ENCODE measurements around the gene RNF157.
"Not testable (repeated sequence)": the region's sequence is repeated elsewhere in the genome, so short reads cannot be mapped to it uniquely, and the experiment has no call there.

The RNF157 gene

DNA sequence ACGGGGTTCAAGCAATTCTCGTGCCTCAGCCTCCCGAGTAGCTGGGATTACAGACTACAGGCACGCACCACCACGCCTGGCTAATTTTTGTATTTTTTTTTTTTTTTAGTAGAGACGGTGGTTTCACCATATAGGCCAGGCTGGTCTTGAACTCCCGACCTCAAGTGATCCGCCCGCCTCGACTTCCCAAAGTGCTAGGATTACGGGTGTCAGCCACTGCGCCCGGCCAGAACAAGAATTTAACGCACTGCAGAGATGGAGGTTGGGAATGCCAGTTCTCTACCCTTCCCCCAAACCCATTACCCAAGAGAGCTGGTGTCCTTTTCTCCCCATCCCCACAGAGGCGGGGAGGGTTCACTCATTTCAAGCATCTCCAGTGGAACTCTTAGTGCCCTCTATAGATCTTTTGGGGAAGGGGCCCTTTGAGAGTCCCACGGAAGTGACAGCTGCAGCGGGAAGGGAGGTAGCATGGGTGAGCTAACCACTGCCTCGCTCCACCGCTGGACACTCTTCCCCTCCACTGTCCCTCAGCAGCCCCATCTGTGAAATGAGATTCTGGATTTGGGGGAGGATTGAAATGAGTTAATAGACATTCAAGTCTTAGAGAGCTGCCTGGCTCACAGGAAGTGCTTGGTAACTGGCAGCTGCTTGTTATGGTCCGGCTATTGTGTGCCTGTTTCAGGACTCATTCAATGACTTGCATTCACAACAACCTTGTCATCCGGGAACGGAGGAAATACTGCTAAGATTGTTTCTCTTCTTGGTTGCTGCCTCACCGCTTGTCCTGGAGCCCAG lies 21.3 kb upstream of the RNF157 start:
- H3K27me3 ChIP-seq (ENCODE audit: insufficient read depth, low read length), result no peaks in the 10 kb centered on the region
- no peak overlapping the region for H3K4me3 ChIP-seq (ENCODE audit: low read depth, low read length)
- peaks cover 10% of the 10 kb centered on the region for H3K4me1 ChIP-seq (ENCODE audit: control insufficient read depth, insufficient read depth, low read length, unreplicated experiment)
- no peak overlapping the region for H3K27ac ChIP-seq (ENCODE audit: low read depth, low read length)
- peaks cover 13% of the 10 kb centered on the region for H3K79me2 ChIP-seq (ENCODE audit: control insufficient read depth, insufficient read depth, low read length, unreplicated experiment)
- H2AFZ ChIP-seq (ENCODE audit: low read length, unreplicated experiment), result no peak overlapping the region
- no peaks in the 10 kb centered on the region for H3K36me3 ChIP-seq (ENCODE audit: insufficient read depth, low read length)

DNA sequence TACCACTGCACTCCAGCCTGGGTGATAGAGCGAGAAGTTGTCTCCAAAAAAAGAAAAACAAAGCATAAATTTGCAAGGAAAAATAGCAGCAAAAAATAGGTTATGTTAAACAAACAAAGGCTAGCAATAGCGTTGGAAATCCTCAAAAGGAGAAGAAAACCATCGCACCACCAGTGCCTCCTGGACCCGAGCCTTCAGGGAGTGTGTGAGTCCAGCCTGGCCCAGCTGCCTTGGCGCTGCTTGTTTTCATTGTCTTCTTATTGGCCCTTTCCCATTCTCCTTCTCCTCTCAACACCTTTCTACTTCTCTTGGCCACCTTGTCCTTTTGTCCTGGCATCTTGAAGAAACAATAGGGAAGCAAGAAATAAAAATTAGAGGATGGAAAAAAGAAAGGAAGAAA lies 20.4 kb upstream of the RNF157 start:
- no peaks in the 10 kb centered on the region for H3K27me3 ChIP-seq (ENCODE audit: insufficient read depth, low read length)
- no peak overlapping the region for H3K27ac ChIP-seq (ENCODE audit: low read depth, low read length)
- H3K36me3 ChIP-seq (ENCODE audit: insufficient read depth, low read length), result no peaks in the 10 kb centered on the region
- H3K4me1 ChIP-seq (ENCODE audit: control insufficient read depth, insufficient read depth, low read length, unreplicated experiment), result peaks cover 9% of the 10 kb centered on the region
- H2AFZ ChIP-seq (ENCODE audit: low read length, unreplicated experiment), result no peak overlapping the region
- no peak overlapping the region for H3K4me3 ChIP-seq (ENCODE audit: low read depth, low read length)
- peaks cover 4% of the 10 kb centered on the region for H3K79me2 ChIP-seq (ENCODE audit: control insufficient read depth, insufficient read depth, low read length, unreplicated experiment)

DNA sequence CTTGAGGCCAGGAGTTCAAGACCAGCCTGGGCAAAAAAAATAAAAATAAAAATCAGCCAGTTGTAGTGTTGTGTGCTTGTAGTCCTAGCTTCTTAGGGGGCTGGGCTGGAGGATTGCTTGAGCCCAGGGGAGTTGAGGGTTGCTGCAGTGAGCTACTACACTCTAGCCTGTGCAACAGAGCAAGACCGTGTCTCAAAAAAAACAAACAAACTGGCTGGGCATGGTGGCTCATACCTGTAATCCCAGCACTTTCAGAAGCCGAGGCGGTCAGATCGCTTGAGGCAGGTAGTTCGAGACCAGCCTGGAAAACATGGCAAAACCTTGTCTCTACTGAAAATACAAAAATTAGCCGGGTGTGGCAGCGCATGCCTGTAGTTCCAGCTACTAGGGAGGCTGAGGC lies 19.9 kb upstream of the RNF157 start:
- Histone ChIP-seq H3K27me3 (ENCODE audit: insufficient read depth, low read length) (no peaks in the 10 kb centered on the region), H2AFZ (ENCODE audit: low read length, unreplicated experiment) (no peak overlapping the region), H3K27ac (ENCODE audit: low read depth, low read length) (no peak overlapping the region), H3K4me3 (ENCODE audit: low read depth, low read length) (no peak overlapping the region), H3K36me3 (ENCODE audit: insufficient read depth, low read length) (no peaks in the 10 kb centered on the region), H3K4me1 (ENCODE audit: control insufficient read depth, insufficient read depth, low read length, unreplicated experiment) (peaks cover 9% of the 10 kb centered on the region), H3K79me2 (ENCODE audit: control insufficient read depth, insufficient read depth, low read length, unreplicated experiment) (no peaks in the 10 kb centered on the region)

DNA sequence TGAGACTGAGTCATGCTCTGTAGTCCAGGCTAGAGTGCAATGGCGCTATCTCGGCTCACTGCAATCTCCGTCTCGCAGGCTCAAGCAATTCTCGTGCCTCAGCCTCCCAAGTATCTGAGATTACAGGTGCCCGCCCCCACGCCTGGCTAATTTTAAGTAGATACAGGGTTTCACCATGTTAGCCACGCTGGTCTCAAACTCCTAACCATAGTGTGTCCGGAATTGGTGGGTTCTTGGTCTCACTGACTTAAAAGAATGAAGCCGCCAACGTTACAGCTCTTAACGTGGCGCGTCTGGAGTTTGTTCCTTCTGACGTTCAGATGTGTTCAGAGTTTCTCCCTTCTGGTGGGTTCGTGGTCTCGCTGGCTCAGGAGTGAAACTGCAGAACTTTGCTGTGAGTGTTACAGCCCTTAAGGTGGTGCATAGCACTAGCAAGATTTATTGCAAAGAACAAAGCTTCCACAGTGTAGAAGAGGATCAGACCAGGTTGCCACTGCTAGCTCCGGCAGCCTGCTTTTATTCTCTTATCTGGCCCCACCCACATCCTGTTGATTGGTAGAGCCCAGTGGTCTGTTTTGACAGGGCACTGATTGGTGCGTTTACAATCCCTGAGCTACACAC lies 16.2 kb upstream of the RNF157 start:
- H3K27me3 ChIP-seq (ENCODE audit: insufficient read depth, low read length), result not testable (repeated sequence)

GRCh38 chr17:76255801-76256429 lies 15.6 kb upstream of the RNF157 start:
- no peaks in the 10 kb centered on the region for H3K79me2 ChIP-seq (ENCODE audit: control insufficient read depth, insufficient read depth, low read length, unreplicated experiment)
- no peaks in the 10 kb centered on the region for H3K27me3 ChIP-seq (ENCODE audit: insufficient read depth, low read length)
- no peak overlapping the region for H2AFZ ChIP-seq (ENCODE audit: low read length, unreplicated experiment)
- H3K4me3 ChIP-seq (ENCODE audit: low read depth, low read length), result no peak overlapping the region
- peaks cover 24% of the 10 kb centered on the region for H3K4me1 ChIP-seq (ENCODE audit: control insufficient read depth, insufficient read depth, low read length, unreplicated experiment)
- no peak overlapping the region for H3K27ac ChIP-seq (ENCODE audit: low read depth, low read length)
- no peaks in the 10 kb centered on the region for H3K36me3 ChIP-seq (ENCODE audit: insufficient read depth, low read length)

More for the DNA sequence above, 16.2 kb upstream of the RNF157 start:
- H3K27ac ChIP-seq (ENCODE audit: low read depth, low read length); H3K79me2 ChIP-seq (ENCODE audit: control insufficient read depth, insufficient read depth, low read length, unreplicated experiment); H3K4me3 ChIP-seq (ENCODE audit: low read depth, low read length); H2AFZ ChIP-seq (ENCODE audit: low read length, unreplicated experiment); H3K36me3 ChIP-seq (ENCODE audit: insufficient read depth, low read length): not testable (repeated sequence)
- H3K4me1 ChIP-seq (ENCODE audit: control insufficient read depth, insufficient read depth, low read length, unreplicated experiment), result peaks cover 21% of the 10 kb centered on the region

DNA sequence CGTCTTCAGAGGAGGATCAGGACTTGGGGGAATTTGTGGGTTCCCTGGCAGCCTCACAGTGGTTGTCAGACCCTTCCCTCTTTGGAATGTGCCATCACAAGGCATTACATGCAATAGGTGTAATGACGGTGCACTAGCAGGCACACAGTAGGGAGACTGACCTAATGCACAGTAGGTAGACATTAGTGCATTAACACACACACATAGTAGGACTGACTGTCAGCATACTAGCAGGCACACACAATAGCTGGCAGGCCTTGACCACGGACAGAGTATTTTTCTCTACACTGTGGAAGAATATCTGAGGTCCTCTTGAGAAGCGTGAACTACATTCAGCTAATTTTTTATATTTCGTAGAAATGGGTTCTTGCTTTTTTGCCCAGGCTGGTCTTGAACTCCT lies 14.0 kb upstream of the RNF157 start:
- Histone ChIP-seq H3K4me3 (ENCODE audit: low read depth, low read length) (no peak overlapping the region), H3K27ac (ENCODE audit: low read depth, low read length) (no peak overlapping the region), H3K79me2 (ENCODE audit: control insufficient read depth, insufficient read depth, low read length, unreplicated experiment) (no peaks in the 10 kb centered on the region), H3K27me3 (ENCODE audit: insufficient read depth, low read length) (no peaks in the 10 kb centered on the region), H3K36me3 (ENCODE audit: insufficient read depth, low read length) (no peaks in the 10 kb centered on the region), H3K4me1 (ENCODE audit: control insufficient read depth, insufficient read depth, low read length, unreplicated experiment) (peaks cover 23% of the 10 kb centered on the region), H2AFZ (ENCODE audit: low read length, unreplicated experiment) (no peak overlapping the region)

- Histone ChIP-seq H3K27me3 (ENCODE audit: insufficient read depth, low read length) (no peaks in the 10 kb centered on the region), H3K79me2 (ENCODE audit: control insufficient read depth, insufficient read depth, low read length, unreplicated experiment) (no peaks in the 10 kb centered on the region), H3K27ac (ENCODE audit: low read depth, low read length) (no peak overlapping the region), H3K4me3 (ENCODE audit: low read depth, low read length) (no peak overlapping the region), H2AFZ (ENCODE audit: low read length, unreplicated experiment) (no peak overlapping the region), H3K4me1 (ENCODE audit: control insufficient read depth, insufficient read depth, low read length, unreplicated experiment) (peaks cover 21% of the 10 kb centered on the region), H3K36me3 (ENCODE audit: insufficient read depth, low read length) (no peaks in the 10 kb centered on the region)
Measured at GRCh38 chr17:76253841-76254240, 13.5 kb upstream of the RNF157 start.

- Histone ChIP-seq H3K27ac (ENCODE audit: low read depth, low read length) (peak overlapping the region; percentile 96), H3K4me1 (ENCODE audit: control insufficient read depth, insufficient read depth, low read length, unreplicated experiment) (peaks cover 21% of the 10 kb centered on the region)
- not testable (repeated sequence) for H3K36me3 ChIP-seq (ENCODE audit: insufficient read depth, low read length); H3K4me3 ChIP-seq (ENCODE audit: low read depth, low read length); H3K79me2 ChIP-seq (ENCODE audit: control insufficient read depth, insufficient read depth, low read length, unreplicated experiment); H3K27me3 ChIP-seq (ENCODE audit: insufficient read depth, low read length); H2AFZ ChIP-seq (ENCODE audit: low read length, unreplicated experiment)
Measured at GRCh38 chr17:76252967-76253766, 12.9 kb upstream of the RNF157 start.

DNA sequence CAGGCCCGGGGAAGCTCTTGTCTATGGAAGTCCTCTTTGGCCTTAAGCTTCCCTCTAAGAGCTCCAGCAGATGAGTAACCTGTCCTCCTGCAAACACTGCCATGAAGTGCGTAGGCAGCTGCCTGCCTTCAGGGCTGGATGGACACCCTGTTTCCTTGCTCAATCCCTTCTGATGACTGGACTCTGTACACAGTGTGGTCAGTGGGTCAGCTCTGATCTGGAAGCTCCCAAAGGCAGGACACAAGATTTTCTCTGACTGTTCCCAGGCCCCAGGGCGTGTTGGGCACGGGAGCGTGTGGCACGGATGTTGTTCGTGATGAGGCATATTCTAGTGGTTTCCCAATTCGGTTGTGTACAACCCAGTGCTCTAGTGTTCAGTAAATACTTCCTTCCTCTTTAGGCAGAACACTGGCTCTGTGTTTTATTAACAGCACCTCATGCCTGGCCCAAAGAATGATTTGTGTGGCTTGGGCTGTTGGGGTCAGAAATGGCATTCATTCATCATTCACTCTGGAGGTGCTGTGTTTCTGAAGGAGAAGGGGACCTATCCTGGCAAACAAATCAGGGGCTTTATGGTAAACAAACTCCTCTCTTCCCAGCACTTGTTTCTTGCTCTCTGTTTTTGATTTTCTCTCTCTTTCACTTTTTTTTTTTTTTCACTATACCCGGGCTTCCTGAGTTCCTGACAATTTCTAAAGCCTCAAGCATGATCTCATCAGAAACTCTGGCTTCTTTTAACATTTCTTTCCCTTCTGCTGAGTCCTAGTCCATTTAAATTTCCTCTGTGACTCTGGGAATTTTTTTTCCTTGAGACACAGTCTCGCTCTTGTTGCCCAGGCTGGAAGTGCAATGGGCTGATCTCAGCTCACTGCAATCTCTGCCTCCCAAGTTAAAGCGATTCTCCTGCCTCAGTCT lies 12.0 kb upstream of the RNF157 start:
- Histone ChIP-seq H3K79me2 (ENCODE audit: control insufficient read depth, insufficient read depth, low read length, unreplicated experiment) (no peaks in the 10 kb centered on the region), H3K27me3 (ENCODE audit: insufficient read depth, low read length) (no peaks in the 10 kb centered on the region), H3K4me3 (ENCODE audit: low read depth, low read length) (peak overlapping the region; percentile 44; the same call in 1 of the 2 replicates), H3K27ac (ENCODE audit: low read depth, low read length) (peak overlapping the region; percentile 96), H3K36me3 (ENCODE audit: insufficient read depth, low read length) (no peaks in the 10 kb centered on the region), H3K4me1 (ENCODE audit: control insufficient read depth, insufficient read depth, low read length, unreplicated experiment) (peaks cover 21% of the 10 kb centered on the region), H2AFZ (ENCODE audit: low read length, unreplicated experiment) (peak overlapping the region; percentile 85)
